ENCODE results near the gene MCAM. TPM values are rescaled to one million over a fixed set of nuclear protein-coding genes. Genes with fewer than 3 reads are reported as not detected.

The MCAM gene
- total RNA-seq, 1 donor from 2014 or later, result 44.7 TPM

DNA sequence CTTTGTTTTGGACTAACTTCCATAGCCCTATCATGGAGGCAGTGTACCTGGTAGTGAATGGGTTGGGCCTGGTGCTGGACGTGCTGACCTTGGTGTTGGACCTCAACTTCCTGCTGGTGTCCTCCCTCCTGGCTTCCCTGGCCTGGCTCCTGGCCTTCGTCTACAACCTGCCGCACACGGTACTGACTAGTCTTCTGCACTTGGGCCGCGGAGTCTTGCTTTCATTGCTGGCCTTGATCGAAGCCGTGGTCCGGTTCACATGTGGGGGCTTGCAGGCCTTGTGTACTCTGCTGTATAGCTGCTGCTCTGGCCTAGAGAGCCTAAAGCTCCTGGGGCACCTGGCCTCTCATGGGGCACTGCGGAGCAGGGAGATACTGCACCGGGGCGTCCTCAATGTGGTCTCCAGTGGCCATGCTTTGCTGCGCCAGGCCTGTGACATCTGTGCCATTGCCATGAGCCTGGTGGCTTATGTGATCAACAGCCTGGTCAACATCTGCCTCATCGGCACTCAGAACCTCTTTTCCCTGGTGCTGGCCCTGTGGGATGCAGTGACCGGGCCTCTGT, 18.2 kb upstream of the MCAM start:
- ATAC-seq, result no peak
- intact Hi-C loops (cut with micrococcal nuclease), result no loop called here
- no peak for DNase-seq

DNA sequence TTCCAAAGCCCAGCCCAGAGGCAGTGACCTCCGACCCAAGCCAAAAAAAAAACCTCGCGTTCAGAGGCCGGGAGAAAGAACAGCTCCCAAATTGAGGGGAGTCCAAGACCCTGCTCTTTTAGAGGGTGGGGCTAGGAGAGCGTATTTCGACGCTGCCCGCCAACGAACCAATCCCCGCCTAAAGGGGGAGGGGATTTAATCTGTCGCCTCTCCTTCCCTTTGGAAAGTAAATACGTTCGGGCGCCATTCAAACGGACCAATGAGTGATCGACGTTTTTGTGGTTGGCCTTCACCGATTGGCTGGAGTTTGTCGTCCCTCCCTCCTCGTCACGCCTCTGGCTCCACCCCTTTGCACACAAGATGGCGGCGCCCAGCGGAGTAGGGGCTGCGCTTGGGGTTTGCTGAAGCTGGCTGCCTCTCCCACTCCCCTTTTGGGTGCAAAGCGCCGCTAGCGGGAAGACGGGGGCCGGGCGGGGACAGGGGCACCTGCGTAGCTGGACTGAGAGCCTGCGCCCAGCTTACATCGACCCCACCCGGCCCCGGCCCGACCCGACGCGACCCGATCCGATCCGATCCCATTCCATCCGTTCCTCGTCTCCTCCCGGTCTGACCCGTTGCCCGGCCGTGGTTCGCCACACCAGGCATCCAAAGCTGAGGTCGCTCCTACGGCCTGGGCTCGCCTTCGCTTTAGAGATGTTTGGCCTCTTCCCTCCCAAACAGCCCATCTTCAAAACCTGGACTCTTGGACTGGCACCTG, 17.4 kb upstream of the MCAM start, which contains the start of gene RNF26:
TSS of gene RNF26 (plus strand) at position 354 of the 757 bp plus-strand sequence. CDS start 596 bp downstream, outside the sequence.
- DNase-seq (peak; percentile 92), ATAC-seq (peak; percentile 92)
- intact Hi-C loops (cut with micrococcal nuclease), result no loop called here

DNA sequence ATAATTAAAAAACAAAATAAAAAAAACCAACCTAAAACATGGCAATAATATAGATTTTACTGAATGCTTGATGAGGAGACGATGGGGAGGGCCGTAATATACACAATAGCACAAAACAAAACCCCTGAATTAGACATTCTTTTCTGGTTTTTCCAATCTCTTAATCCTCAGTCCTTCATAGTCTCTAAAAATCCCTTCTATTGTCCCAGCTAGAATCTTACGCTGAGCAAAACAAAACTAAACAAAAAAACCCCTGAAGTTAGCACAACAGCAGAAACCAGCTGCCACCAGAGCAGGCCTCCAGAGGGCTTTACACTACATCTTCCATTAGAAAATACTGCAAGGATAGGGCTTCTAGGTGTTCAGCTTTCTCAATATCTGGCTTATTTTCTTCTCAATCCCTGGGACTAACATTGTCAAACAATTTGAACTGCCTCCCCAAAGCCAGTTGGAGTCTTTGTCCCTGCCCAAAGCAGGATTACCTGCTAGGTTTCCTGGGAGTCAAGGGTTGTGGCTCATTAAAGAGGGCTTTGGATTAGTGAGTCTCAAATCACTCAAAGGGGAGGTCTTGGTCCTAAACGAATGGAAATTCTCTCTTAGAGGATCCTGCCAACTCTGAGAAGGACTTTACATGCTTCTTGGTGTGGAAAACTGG, 15.3 kb upstream of the MCAM start:
- intact Hi-C loops (cut with micrococcal nuclease), result no loop called here
- no peak for ATAC-seq
- DNase-seq, result no peak

DNA sequence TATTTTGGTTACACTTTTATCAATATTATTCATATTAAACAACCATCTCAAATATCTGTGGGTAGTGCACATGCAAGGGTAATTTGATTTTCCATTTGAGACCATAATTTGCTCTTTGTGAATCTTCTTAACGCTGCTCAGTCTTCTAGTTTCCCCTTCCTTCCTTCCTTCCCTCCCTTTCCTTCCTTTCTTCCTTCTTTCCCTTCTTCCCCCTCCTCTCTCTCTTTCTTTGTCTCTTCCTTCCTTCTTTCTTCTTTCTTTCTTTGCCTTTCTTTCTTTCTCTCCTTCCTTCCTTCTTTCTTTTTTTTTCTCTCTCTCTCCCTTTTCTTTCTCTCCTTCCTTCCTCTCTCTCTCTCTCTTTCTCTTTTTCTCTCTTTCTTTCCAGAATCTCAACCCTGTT, 13.3 kb upstream of the MCAM start:
- DNase-seq, result no peak
- no peak for ATAC-seq
- intact Hi-C loops (cut with micrococcal nuclease), result no loop called here

DNA sequence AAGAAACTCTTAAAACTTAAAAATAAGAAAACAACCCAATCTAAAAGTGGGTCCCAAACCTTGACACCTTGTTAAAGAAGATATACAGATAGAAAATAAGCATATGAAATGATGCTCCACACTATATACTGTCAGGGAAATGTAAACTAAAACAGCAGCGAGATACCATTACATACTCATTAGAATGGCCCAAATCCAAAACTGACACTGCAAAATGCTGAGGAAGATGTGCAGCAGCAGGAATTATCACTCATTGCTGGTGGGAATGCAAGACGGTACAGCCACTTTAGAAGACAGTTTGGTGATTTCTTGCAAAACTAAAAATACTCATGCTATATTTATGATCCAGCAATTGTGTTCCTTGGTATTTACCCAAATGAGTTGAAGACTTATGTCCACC, 12.4 kb upstream of the MCAM start:
- ATAC-seq (no peak), DNase-seq (no peak)
- intact Hi-C loops (cut with micrococcal nuclease), result no loop called here

DNA sequence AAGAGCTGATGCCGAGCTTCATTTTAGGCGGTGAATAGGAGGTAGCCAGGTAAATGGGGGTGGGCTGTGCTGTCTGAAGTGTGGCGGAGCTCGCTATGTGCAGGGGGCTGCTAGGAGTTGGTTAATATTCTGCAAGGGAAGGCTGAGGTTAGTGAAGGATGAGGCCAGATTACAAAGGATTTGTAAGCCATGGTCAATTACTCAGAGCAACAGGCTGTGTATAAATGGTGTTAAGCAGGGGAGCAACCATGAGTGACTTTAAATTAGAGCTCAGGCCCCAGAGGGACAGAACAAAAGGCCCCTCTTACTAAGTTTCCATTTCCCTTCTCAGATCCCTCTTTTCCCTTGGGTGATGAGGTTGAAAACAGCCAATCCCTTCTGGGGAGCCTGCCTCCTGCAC, 7.3 kb upstream of the MCAM start:
- DNase-seq (no peak), ATAC-seq (no peak)
- intact Hi-C loops (cut with micrococcal nuclease), result no loop called here

DNA sequence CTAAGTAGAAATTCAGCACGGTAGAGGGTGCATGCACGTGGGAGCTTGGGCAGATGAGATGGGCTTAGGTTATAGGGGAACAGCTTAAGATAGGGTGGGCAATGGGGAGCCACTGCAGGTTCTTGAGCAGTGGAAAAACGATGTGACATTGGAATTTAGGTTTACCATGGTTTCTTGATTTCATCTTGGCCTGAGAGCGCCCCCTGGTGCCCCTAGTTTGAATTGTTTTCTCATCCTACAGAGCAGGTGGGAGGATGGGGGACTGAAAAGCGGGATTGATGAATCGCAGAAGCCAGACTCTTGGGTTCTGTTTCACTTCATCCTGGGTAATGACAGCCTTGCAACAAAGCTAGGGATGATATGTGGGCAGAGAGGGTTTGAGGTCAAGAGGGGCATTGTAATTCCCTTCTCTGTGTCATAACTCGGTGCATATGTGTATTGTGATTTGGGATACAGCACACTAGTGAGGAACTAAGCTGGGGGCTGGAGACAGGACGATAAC, 6.7 kb upstream of the MCAM start:
- ATAC-seq, result peak; percentile 7
- intact Hi-C loops (cut with micrococcal nuclease), result no loop called here
- peak; percentile 73 for DNase-seq

DNA sequence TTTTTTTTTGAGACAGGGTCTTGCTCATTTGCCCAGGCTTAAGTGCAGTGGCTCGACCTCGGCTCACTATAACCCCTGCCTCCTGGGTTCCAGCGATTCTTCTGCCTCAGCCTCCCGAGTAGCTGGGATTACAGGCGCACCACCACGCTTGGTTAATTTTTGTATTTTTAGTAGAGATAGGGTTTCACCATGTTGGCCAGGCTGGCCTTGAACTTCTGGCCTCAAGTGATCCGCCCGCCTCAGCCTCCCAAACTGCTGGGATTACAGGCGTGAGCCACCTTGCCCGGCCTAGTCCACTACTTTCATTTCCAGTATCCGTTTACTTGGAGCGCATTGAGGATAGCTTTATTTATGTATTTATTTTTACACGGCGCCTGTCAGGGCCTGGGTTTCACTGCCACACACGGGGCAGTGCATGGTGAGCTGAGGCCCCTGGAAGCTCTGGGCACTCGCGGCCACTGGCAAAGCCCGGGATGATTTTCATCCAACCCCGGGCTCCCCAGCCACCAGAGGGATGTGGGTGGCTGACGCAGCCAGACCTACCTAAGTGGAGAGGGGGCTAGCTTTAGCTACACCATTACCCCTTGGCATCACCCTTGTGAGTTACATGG, 6.1 kb upstream of the MCAM start:
- DNase-seq, result no peak
- no peak for ATAC-seq
- intact Hi-C loops (cut with micrococcal nuclease), result no loop called here

DNA sequence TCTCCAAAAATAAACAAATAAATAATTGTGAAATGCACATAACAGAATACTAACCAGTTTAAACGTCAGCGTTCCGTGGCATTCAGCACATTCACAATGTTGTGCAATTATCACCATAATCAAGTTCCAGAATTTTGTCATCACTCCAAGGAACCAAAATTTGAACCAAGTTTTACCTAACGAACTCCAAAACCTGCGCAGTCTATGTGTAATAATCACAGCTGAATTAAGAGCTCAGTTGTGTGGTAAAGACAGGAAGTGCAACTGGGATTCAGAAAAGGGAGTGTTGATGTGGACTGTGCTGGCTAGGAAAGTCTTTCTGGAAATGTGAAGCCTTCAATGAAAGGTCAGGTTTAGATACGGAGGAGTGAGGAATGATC, 5.4 kb upstream of the MCAM start:
- DNase-seq, result no peak
- ATAC-seq, result no peak
- intact Hi-C loops (cut with micrococcal nuclease), result no loop called here

DNA sequence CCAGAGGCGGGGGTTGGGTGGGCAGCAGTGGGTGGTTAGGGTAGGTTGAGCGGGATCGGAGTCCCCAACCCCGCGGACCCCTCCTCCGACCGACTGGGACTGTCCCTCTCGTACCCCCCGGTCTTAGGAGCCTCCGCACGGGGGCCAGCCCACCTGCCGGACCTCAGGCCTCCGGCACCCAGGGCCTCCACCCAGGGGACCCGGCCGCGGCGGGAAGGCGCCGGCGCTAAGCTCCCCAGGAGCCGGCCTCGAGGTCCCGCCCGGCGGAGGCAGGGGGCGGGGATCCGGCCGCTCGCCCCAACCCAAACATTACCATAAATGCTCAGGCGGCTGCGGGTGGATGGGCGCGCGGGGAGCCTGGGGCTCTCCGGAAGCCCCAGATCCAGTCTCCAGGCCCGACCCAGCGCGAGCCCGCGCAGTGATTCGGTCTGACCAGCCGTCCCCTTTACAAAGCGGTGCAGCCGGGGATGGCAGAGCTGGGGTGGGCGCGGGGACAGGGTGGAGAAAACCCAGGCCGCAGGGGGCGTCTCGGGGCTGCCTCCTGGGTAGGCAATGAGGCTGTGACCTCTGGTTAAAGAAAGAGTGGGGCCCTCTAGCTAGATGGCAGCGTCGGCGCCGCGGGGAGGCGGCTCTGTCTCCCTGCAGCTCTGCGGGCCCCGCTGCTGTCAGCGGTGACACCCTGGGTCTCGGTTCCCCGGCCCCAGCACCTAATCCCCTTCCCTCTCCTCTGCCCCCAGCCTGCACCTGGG, 4.0 kb upstream of the MCAM start:
- intact Hi-C loops (cut with micrococcal nuclease), result no loop called here
- ATAC-seq (peak; percentile 44), DNase-seq (peak; percentile 75)

DNA sequence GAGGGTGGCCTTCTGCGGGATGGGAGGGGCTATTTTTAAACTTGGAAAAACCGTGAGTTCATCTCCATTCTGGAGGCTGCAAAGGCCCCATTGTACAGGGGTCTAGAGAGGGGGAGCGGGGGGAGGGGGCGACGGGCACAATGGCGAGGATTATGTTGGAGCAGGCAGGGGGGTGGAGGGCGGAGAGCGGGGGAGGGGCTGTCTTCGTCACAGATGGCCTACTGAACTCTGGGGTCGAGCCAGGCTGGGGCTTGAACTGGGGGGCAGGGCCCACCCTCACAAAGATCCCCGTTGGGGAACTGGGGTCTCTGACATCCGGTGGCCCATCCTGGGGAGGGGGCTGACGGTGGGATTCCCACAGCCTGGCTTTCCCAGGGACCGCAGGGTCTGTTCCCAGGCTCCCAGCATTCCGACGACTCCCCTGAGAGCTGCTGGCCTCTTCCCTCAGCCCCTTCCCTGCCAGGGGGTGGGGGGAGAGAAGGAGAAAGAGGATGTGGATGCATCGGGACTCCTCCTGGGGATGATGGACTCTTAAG, 3.4 kb upstream of the MCAM start:
- DNase-seq (peak; percentile 50), ATAC-seq (peak; percentile 1)
- intact Hi-C loops (cut with micrococcal nuclease), result no loop called here

DNA sequence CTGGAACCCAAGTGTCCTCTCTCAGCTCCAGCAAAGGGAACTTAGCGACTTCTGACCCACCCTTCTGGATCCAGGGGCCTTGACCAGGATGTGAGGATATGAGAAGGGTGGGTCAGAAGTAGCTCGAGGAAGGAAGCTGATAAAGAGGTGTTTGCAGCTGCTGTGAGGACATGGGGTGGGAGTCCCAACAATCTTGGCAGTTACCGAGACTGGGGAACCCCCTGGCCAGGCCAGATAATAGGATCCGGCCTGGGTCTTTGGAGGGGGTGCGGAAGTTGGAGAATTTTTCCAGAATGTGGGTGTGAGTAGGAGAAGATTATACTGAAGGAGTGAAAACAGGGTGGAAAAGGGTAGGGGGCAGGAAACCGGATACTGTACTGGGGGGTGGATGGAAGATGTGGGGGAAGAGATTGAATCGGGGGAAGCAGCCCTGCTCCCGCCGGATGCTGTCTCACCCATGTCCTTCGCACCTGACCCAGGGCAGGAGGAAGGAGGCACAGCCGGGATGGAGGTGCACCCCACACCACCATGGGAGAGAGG, 2.8 kb upstream of the MCAM start:
- no peak for DNase-seq
- ATAC-seq, result no peak
- intact Hi-C loops (cut with micrococcal nuclease), result no loop called here

DNA sequence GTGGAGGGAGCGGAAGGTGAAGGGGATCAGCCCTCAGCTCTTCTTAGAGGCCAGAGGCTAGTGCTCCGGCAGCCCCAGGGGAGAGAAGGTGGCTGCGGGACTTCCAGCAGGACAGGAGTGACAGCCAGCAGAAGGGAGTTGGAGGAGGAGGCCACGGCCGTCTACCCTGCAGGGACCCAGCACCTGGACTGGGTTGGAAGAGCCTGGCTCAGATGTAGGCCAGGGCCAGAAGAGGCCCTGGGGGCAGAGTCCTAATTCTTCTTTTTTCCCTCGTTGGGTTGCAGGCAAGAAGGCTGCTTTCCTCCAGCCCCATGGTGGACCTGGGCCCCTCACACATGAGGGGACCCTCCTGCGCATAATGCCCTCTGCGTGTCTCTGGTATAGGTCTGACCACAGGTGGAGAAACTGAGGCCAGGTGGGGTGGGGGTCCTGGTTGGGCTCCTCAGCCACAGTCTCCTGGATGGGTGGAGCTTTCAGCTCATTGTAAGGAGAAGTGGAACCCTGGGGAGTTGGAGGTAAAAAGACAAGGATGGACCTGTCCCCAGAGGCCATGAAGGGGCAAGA, 2.3 kb upstream of the MCAM start:
- ATAC-seq, result no peak
- intact Hi-C loops (cut with micrococcal nuclease), result no loop called here
- no peak for DNase-seq

DNA sequence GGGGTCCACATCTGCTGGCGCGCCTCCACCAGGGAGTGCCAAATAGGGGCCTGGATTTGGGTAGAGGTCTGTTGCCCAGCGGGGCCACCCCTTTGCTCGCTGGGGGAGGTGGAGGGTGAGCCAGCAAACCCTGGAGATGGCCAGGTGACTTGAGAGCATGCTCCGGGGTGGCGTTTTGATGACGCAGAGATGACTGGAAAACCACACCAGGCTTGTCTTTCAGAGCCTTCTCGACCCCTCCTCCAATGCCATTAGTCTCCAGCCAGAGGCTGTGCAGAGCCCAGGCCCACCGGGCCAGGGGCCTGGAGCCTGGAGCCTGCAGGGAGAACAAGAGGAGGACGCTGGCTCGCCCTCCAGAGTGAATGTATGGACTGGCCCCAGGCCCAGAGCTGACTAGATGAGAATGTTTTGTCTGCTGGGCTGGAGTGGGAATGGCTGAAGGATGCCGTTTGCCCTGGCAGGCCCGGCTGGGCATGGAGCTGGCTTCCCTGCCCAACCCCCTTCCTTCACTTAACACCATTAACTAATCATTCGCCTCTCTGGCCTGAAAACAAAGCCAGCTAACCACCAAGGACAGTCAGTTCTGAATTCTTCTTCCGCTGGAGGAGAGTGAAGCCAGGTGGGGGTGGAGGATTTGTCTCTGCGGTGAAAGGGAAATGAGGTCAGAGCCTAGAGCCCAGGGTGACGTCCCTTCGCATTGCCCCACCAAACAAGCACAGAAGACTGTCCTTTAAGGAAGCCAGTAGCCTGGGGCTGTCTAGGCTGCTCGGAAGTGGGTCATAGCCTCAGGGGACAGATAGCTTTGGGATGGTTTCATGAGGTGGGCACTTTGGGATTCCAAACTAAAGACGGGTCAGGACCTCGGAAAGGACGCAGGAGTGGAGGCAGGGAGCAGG, 1.6 kb upstream of the MCAM start:
- DNase-seq (no peak), ATAC-seq (no peak)
- intact Hi-C loops (cut with micrococcal nuclease), result no loop called here

DNA sequence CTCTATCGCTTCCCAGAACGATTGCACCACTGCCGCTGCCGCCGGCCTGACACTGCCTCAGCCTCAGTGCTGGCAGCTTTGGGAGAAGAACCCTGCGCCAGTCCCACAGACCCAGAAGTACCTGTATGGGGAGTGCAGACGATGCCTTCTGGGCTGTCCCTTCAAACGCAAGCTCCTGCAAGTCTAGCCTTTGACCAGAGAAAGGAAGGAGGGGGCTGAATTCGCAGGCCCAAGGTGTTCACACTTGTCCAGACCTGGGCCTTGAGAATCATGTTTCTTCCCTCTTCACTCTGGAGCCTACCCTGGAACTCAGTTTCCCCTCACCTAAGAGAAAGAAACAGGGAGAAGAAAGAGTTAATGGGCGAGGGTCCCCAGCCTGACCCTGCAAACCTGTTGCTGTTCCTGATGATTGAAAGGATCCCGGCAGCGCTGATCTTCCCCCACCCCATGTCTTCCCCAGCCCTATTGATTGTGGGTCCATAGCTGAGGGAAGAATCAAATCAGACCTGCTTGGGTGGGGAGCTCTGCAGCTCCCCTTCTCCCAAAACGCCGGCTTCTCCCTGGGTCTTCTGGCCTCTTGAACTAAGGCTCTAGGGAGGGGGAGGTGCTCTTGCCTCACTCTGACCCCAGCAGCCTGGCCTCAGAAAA, 786 bp upstream of the MCAM start:
- intact Hi-C loops (cut with micrococcal nuclease), result no loop called here

DNA sequence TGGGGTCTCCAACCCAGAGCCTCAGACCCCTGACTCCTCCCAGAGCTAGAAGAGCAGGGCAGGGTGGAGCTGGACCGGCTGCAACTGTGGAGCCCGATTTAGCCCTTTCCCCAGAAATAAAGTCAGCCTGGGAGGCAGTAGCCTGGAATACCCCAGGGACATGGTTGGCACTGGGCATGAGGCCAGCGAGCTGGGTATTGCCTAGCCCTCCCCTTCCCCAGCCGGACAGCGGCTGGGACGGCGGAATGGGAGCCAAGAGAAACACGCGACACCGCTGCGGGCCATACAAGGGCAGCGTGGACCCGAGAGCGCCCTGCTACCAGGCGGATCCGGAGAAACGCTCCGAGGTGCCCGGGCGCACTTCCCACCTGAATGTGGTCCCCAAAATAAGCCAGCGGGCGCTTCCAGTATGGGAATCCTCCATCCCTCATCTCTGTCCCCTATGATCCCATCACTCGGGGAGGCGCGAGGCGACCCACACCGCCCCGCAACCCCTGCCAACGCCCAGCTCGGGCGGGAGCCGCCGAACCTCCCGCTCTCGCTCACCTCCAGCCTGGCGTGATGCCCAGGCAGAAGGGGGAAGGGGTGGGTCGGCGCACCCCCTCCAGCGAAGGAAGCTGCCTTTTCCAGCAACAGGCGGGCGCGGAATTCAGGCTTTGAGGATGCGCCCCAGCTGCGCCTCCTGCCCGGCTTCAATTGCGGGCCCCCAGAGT, 758 bp downstream of the MCAM start:
- ATAC-seq, result peak; percentile 61
- DNase-seq, result peak; percentile 82
- intact Hi-C loops (cut with micrococcal nuclease), result no loop called here

More for the DNA sequence above, 786 bp upstream of the MCAM start:
- no peak for ATAC-seq
- DNase-seq, result no peak

All from left ventricle myocardium superior (tissue), 1 donor.